ENCODE measurements around the gene GNAI2. TPM values are rescaled to one million over a fixed set of nuclear protein-coding genes. Genes with fewer than 3 reads are reported as not detected.
A peak's percentile ranks its signal among the peaks of the same experiment; 100 is the strongest.

GNAI2 gene
- polyA plus RNA-seq, 1 of the 3 experiments (the other 2 are of a cell fraction) = 649 TPM

DNA sequence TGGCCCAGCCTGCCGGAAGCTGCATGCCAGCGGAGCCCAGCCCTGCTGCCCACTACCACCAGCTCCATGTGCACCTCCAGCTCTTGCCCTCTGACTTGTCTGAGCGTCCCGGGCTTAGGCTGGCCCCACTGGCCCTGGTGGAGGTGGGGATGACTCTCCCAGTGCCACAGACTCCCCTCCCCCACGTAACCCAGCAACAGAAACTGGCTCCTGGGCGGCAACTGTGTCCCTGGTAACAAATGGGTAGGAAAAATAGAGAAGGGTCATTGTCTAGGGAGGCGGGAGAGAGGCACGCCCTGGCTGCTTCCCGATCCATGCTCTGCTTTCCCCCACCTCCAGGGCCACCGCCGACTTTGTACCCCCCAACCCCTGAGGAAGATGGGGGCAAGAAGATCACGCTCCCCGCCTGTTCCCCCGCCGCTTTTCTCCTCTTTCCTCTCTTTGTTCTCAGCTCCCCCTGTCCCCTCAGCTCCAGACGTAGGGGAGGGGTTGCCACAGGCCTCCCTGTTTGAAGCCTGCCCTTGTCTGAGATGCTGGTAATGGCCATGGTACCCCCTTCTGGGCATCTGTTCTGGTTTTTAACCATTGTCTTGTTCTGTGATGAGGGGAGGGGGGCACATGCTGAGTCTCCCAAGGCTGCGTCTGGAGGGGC, 22.2 kb downstream of the GNAI2 start (continued):
- TF ChIP-seq, protein P1, sequence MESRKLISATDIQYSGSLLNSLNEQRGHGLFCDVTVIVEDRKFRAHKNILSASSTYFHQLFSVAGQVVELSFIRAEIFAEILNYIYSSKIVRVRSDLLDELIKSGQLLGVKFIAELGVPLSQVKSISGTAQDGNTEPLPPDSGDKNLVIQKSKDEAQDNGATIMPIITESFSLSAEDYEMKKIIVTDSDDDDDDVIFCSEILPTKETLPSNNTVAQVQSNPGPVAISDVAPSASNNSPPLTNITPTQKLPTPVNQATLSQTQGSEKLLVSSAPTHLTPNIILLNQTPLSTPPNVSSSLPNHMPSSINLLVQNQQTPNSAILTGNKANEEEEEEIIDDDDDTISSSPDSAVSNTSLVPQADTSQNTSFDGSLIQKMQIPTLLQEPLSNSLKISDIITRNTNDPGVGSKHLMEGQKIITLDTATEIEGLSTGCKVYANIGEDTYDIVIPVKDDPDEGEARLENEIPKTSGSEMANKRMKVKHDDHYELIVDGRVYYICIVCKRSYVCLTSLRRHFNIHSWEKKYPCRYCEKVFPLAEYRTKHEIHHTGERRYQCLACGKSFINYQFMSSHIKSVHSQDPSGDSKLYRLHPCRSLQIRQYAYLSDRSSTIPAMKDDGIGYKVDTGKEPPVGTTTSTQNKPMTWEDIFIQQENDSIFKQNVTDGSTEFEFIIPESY (IDR thresholded peaks at IDR 0.05; ENCODE audit: borderline replicate concordance, low read depth) = no peak
- TF ChIP-seq NFIC (IDR thresholded peaks at IDR 0.05; ENCODE audit: borderline replicate concordance) (no peak), TCF12 (IDR thresholded peaks at IDR 0.05) (no peak), GABPA (IDR thresholded peaks at IDR 0.05; ENCODE audit: low read depth) (no peak), GATA2 (CRISPR knock-in tag; IDR thresholded peaks at IDR 0.05) (no peak), MXI1 (IDR thresholded peaks at IDR 0.05; ENCODE audit: low read depth, low read length) (no peak), MEF2A (IDR thresholded peaks at IDR 0.05; ENCODE audit: borderline replicate concordance, low read depth) (no peak)
- TF ChIP-seq, protein P2, sequence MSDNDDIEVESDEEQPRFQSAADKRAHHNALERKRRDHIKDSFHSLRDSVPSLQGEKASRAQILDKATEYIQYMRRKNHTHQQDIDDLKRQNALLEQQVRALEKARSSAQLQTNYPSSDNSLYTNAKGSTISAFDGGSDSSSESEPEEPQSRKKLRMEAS (IDR thresholded peaks at IDR 0.05; ENCODE audit: low read depth) = no peak

GRCh38 chr3:50258979-50259378, 23.0 kb downstream of the GNAI2 start:
- Histone ChIP-seq H3K4me1 (ENCODE audit: control insufficient read depth in 1 of 2, insufficient read depth in 2 of 2, low read depth in 1 of 2, low read length in 1 of 2) (peaks cover 13 to 19% of the 10 kb centered on the region in 2 experiments; a peak in 3 of 4 replicates), H3K4me2 (no peak overlapping the region), H3K36me3 (replicated peaks in 1 of 2; ENCODE audit: control insufficient read depth in 1 of 2, insufficient read depth in 2 of 2, low read length in 1 of 2) (peaks cover 22 to 42% of the 10 kb centered on the region in 2 experiments), H3K27ac (ENCODE audit: low read depth in 2 of 2, low read length in 1 of 2) (peak overlapping the region in 1 of 2 experiments; percentile 56; a peak in 1 of 4 replicates), H3K79me2 (ENCODE audit: insufficient read depth) (peaks cover 22% of the 10 kb centered on the region), H3K9me3 (no peaks in the 10 kb centered on the region), H2AFZ (ENCODE audit: low read depth) (no peak overlapping the region), H3K9ac (no peak overlapping the region), H3F3A (replicated peaks; ENCODE audit: insufficient read depth) (peaks cover 41% of the 10 kb centered on the region), H3K4me3 (ENCODE audit: low read depth in 2 of 2, low read length in 1 of 2) (no peak overlapping the region), H3K27me3 (ENCODE audit: insufficient read depth) (no peaks in the 10 kb centered on the region), H3K9me2 (no peaks in the 10 kb centered on the region), H4K20me1 (ENCODE audit: insufficient read depth) (peaks cover 12% of the 10 kb centered on the region)
- TF ChIP-seq, protein P3, sequence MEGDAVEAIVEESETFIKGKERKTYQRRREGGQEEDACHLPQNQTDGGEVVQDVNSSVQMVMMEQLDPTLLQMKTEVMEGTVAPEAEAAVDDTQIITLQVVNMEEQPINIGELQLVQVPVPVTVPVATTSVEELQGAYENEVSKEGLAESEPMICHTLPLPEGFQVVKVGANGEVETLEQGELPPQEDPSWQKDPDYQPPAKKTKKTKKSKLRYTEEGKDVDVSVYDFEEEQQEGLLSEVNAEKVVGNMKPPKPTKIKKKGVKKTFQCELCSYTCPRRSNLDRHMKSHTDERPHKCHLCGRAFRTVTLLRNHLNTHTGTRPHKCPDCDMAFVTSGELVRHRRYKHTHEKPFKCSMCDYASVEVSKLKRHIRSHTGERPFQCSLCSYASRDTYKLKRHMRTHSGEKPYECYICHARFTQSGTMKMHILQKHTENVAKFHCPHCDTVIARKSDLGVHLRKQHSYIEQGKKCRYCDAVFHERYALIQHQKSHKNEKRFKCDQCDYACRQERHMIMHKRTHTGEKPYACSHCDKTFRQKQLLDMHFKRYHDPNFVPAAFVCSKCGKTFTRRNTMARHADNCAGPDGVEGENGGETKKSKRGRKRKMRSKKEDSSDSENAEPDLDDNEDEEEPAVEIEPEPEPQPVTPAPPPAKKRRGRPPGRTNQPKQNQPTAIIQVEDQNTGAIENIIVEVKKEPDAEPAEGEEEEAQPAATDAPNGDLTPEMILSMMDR (IDR thresholded peaks at IDR 0.05) = peak; percentile 28
- TF ChIP-seq JUND (IDR thresholded peaks at IDR 0.05) (no peak), GATA2 (CRISPR knock-in tag; IDR thresholded peaks at IDR 0.05) (no peak), TEAD4 (IDR thresholded peaks at IDR 0.05; ENCODE audit: borderline replicate concordance, insufficient read depth) (no peak)
- ChIA-PET CTCF (interaction anchor here (0.6 to 61.6 kb wide), 15 partner anchors 8 to 165 kb away, joined by 3 to 1375 read pairs (median 4); partner anchors contain the start of genes GNAI2, GNAT1 and SEMA3B), POLR2A (interaction anchor here (0.9 to 1.8 kb wide), 3 partner anchors 16 to 23 kb away, joined by 3 to 10 read pairs (median 4); partner anchors contain the start of gene GNAI2)
- 93% methylated on average over 16 of the region's 16 CpGs for WGBS (ENCODE audit: low lambda C conversion rate)
- no peak for DNase-seq
